AML-193 (cell line): Measurements from ENCODE around the gene SLC38A6.

Experiments
- DNase-seq, 2 experiments: peaks; one replicate each; lab custom pipeline; 2025; lab: John Stamatoyannopoulos, UW

Gene SLC38A6

GRCh38 chr14:60981633-60982455 lies 799 bp downstream of the SLC38A6 start:
- peak in 1 of 2 experiments; percentile 14 for DNase-seq

GRCh38 chr14:60984196-60984595 lies 3.2 kb downstream of the SLC38A6 start:
- DNase-seq, result peak; percentile 57 to 72

- no peak for DNase-seq
Observed at GRCh38 chr14:60986500-60986899, 5.5 kb downstream of the SLC38A6 start.

GRCh38 chr14:60989599-60989998 lies 8.6 kb downstream of the SLC38A6 start:
- DNase-seq, result no peak

- DNase-seq, result no peak
Observed at GRCh38 chr14:60998617-60999016, 17.6 kb downstream of the SLC38A6 start.

- DNase-seq, result no peak
Observed at GRCh38 chr14:60999536-60999935, 18.5 kb downstream of the SLC38A6 start.

- no peak for DNase-seq
Observed at GRCh38 chr14:61003571-61003970, 22.5 kb downstream of the SLC38A6 start.

GRCh38 chr14:61019537-61019936 lies 38.5 kb downstream of the SLC38A6 start:
- no peak for DNase-seq

- DNase-seq, result peak; percentile 55 to 78
Observed at GRCh38 chr14:61025251-61026223, 44.5 kb downstream of the SLC38A6 start.

- no peak for DNase-seq
Observed at GRCh38 chr14:61026526-61026925, 45.5 kb downstream of the SLC38A6 start.

GRCh38 chr14:61031026-61031425 lies 50.0 kb downstream of the SLC38A6 start:
- DNase-seq, result no peak

- no peak for DNase-seq
Observed at GRCh38 chr14:61033054-61033453, 52.0 kb downstream of the SLC38A6 start.

GRCh38 chr14:61033855-61034254 lies 52.8 kb downstream of the SLC38A6 start:
- no peak for DNase-seq

- peak; percentile 60 to 68 for DNase-seq
Observed at GRCh38 chr14:61034416-61035120, 53.5 kb downstream of the SLC38A6 start.

- no peak for DNase-seq
Observed at GRCh38 chr14:61037215-61037614, 56.2 kb downstream of the SLC38A6 start.

- DNase-seq, result no peak
Observed at GRCh38 chr14:61041704-61042103, 60.7 kb downstream of the SLC38A6 start.

- DNase-seq, result no peak
Observed at GRCh38 chr14:61042220-61042619, 61.2 kb downstream of the SLC38A6 start.

- DNase-seq, result no peak
Observed at GRCh38 chr14:61043506-61043905, 62.5 kb downstream of the SLC38A6 start.

GRCh38 chr14:61047021-61047420 lies 66.0 kb downstream of the SLC38A6 start:
- no peak for DNase-seq

- DNase-seq, result peak in 1 of 2 experiments; percentile 21
Observed at GRCh38 chr14:61048640-61049039, 67.6 kb downstream of the SLC38A6 start.

- DNase-seq, result no peak
Observed at GRCh38 chr14:61050417-61050816, 69.4 kb downstream of the SLC38A6 start.

GRCh38 chr14:61051051-61051450 lies 70.0 kb downstream of the SLC38A6 start:
- DNase-seq, result no peak
